Measurements from ENCODE around the gene MMADHC. TPM values are rescaled to one million over a fixed set of nuclear protein-coding genes. Genes with fewer than 3 reads are reported as not detected.
A peak's percentile ranks its signal among the peaks of the same experiment; 100 is the strongest.

MMADHC gene
- total and polyA plus RNA-seq, 2 of the 13 experiments (the other 11 are each of a cell fraction or from before 2014, with no cell fraction given) = 90.2 to 210 TPM

GRCh38 chr2:149561309-149561926, 26.2 kb downstream of the MMADHC start (continued):
- no peak for TF ChIP-seq SETDB1 (CRISPR knock-in tag; IDR thresholded peaks at IDR 0.05; ENCODE audit: borderline replicate concordance)

- H3K36me3 ChIP-seq (replicated peaks in 1 of 2; ENCODE audit: control insufficient read depth in 1 of 2, insufficient read depth in 2 of 2, low read length in 2 of 2) = no peaks in the 10 kb centered on the region
- DNase-seq (ENCODE audit: low spot score) (no peak), FAIRE-seq (no peak), ATAC-seq (peak; percentile 29; the same call in 1 of the 3 replicates)
- no peaks in the 10 kb centered on the region for H4K20me1 ChIP-seq (ENCODE audit: insufficient read depth, low read length)
- BruUV-seq (replicated peaks) = no TSS peak
- H3K79me2 ChIP-seq (ENCODE audit: insufficient read depth, low read length) = no peaks in the 10 kb centered on the region
- POLR2A ChIA-PET = no interaction called here
- no peak overlapping the region for H3K4me2 ChIP-seq (ENCODE audit: low read depth, low read length)
- in situ Hi-C loops (cut with HindIII; ENCODE audit: extremely low pct_ligation_motif_present, low pct_unique_long_range_greater_than_20kb) = loop anchor here (5.0 kb wide), 1 partner anchor 537 kb away; no protein-coding TSS in a partner anchor
- no peak overlapping the region for H3K9ac ChIP-seq (ENCODE audit: insufficient read depth, low read depth, low read length)
- H3K27ac ChIP-seq (ENCODE audit: extremely low read length, insufficient read depth, low read length) = no peak overlapping the region
- CTCF ChIA-PET (ENCODE audit: low intra/inter-chr PET ratio, low total read pairs) = interaction anchor here (3.4 kb wide), 1 partner anchor 541 kb away, joined by 45 read pairs; no protein-coding TSS in a partner anchor
- H3K4me3 ChIP-seq (replicated peaks in 1 of 3; ENCODE audit: insufficient read depth in 1 of 3, low read depth in 2 of 3, low read length in 3 of 3) = no peak overlapping the region
- no peak overlapping the region for H2AFZ ChIP-seq (ENCODE audit: low read length)
- intact Hi-C loops (cut with micrococcal nuclease; ENCODE audit: unreplicated experiment) = loop anchor here (10.0 kb wide), 1 partner anchor 225 kb away; the partner anchor contains the start of gene LYPD6
- WGBS (ENCODE audit: low lambda C conversion rate) = 27% methylated on average over 5 of the region's 5 CpGs
- no peaks in the 10 kb centered on the region for H3K27me3 ChIP-seq (ENCODE audit: control insufficient read depth in 1 of 2, insufficient read depth in 2 of 2, low read length in 2 of 2)
- H3K4me1 ChIP-seq (ENCODE audit: insufficient read depth, low read length) = peaks cover 9% of the 10 kb centered on the region; the same call in 1 of the 2 replicates
- no peaks in the 10 kb centered on the region for H3K9me3 ChIP-seq (ENCODE audit: low read length)
- TF ChIP-seq ZNF329 (CRISPR knock-in tag; IDR thresholded peaks at IDR 0.05; ENCODE audit: low read depth) (no peak), ZNF878 (CRISPR knock-in tag; IDR thresholded peaks at IDR 0.05) (no peak), TRAFD1 (CRISPR knock-in tag; IDR thresholded peaks at IDR 0.05; ENCODE audit: borderline replicate concordance) (no peak), TEAD3 (CRISPR knock-in tag; optimal IDR thresholded peaks at IDR 0.05; ENCODE audit: borderline replicate concordance) (no peak), ZBTB10 (CRISPR knock-in tag; IDR thresholded peaks at IDR 0.05; ENCODE audit: borderline replicate concordance) (no peak), ZNF770 (CRISPR knock-in tag; IDR thresholded peaks at IDR 0.05) (no peak), TMF1 (CRISPR knock-in tag; IDR thresholded peaks at IDR 0.05; ENCODE audit: low read depth) (no peak), ZNF607 (CRISPR knock-in tag; IDR thresholded peaks at IDR 0.05; ENCODE audit: borderline replicate concordance) (no peak), ZMYM4 (CRISPR knock-in tag; IDR thresholded peaks at IDR 0.05) (no peak), ZNF619 (CRISPR knock-in tag; IDR thresholded peaks at IDR 0.05) (no peak)
These were observed 28.1 kb downstream of the MMADHC start for GRCh38 chr2:149559341-149560068.

All from HepG2 (cell line).